Testis (tissue), 2 donors: ENCODE data around the gene TMEM185B.

ENCODE experiments used
- CTCF ChIP-seq, 3 experiments: fragments of 450-650 bp in 2 of 3; fragments of 200-600 bp in 1 of 3; sonication (generic) in 1 of 3; IDR thresholded peaks; one replicate each; pipeline ENCODE4 v1.5.1; 2016 to 2019; ENCODE audit warnings: antibody characterized with exemption in 3 of 3, mild to moderate bottlenecking in 2 of 3, moderate library complexity in 1 of 3
- POLR2A ChIP-seq: fragments of 450-650 bp; IDR thresholded peaks from one replicate; pipeline ENCODE4 v1.6.1; 2017; ENCODE audit warnings: antibody characterized with exemption, mild to moderate bottlenecking, moderate library complexity

GRCh38 chr2:120257522-120257921, 34.3 kb upstream of the TMEM185B start:
- TF ChIP-seq CTCF (IDR thresholded peaks at IDR 0.05), result no peak
- no peak for TF ChIP-seq POLR2A
